GM10266 (cell line): ENCODE measurements around the gene GPBP1L1.
"Not testable (repeated sequence)": the region's sequence is repeated elsewhere in the genome, so short reads cannot be mapped to it uniquely, and the experiment has no call there.

Source experiments
- DNase-seq: peaks from one replicate; pipeline ENCODE4 v3.0.0; 2012; ENCODE audit errors: extremely low spot score
- CTCF ChIP-seq: IDR thresholded peaks from 2 replicates; pipeline ENCODE4 v1.5.1; 2012; ENCODE audit warnings: mild to moderate bottlenecking, low read depth; ENCODE audit not compliant: control insufficient read depth, insufficient read depth; ENCODE audit errors: missing control alignments

Gene GPBP1L1

GRCh38 chr1:45607404-45608074 lies 78.8 kb downstream of the GPBP1L1 start:
- no peak for DNase-seq
- TF ChIP-seq CTCF, result no peak

- no peak for DNase-seq
- TF ChIP-seq CTCF, result no peak
Measured at GRCh38 chr1:45604239-45604638, 82.1 kb downstream of the GPBP1L1 start.

GRCh38 chr1:45596765-45597164 lies 89.6 kb downstream of the GPBP1L1 start:
- not testable (repeated sequence) for DNase-seq

- no peak for TF ChIP-seq CTCF
- no peak for DNase-seq
Measured at GRCh38 chr1:45594412-45594811, 91.9 kb downstream of the GPBP1L1 start.

- TF ChIP-seq CTCF, result no peak
- no peak for DNase-seq
Measured at GRCh38 chr1:45589861-45590260, 96.5 kb downstream of the GPBP1L1 start.

GRCh38 chr1:45586769-45587168 lies 99.6 kb downstream of the GPBP1L1 start:
- no peak for TF ChIP-seq CTCF
- DNase-seq, result no peak

GRCh38 chr1:45585496-45586075 lies 100.7 kb downstream of the GPBP1L1 start:
- no peak for TF ChIP-seq CTCF
- no peak for DNase-seq

- DNase-seq, result no peak
- no peak for TF ChIP-seq CTCF
Measured at GRCh38 chr1:45585110-45585426, 101.3 kb downstream of the GPBP1L1 start.
